HuH-7.5 (cell line): ENCODE results near the gene NXPE4.
"Not testable (repeated sequence)": the region's sequence is repeated elsewhere in the genome, so short reads cannot be mapped to it uniquely, and the experiment has no call there.

Experiments
- DNase-seq: peaks from one replicate; pipeline ENCODE4 v3.0.0; 2011; ENCODE audit warnings: low spot score

The NXPE4 gene

GRCh38 chr11:114610550-114610949 lies 15.0 kb upstream of the NXPE4 start:
- DNase-seq = no peak

GRCh38 chr11:114609429-114609828 lies 13.8 kb upstream of the NXPE4 start:
- DNase-seq = no peak

GRCh38 chr11:114608605-114609004 lies 13.0 kb upstream of the NXPE4 start:
- DNase-seq = not testable (repeated sequence)

- no peak for DNase-seq
These were observed 12.3 kb upstream of the NXPE4 start for GRCh38 chr11:114607753-114608459.

GRCh38 chr11:114606802-114607075 lies 11.2 kb upstream of the NXPE4 start:
- DNase-seq = not testable (repeated sequence)

GRCh38 chr11:114606003-114606801 lies 10.6 kb upstream of the NXPE4 start:
- no peak for DNase-seq

GRCh38 chr11:114605370-114605769 lies 9.8 kb upstream of the NXPE4 start:
- no peak for DNase-seq

- no peak for DNase-seq
These were observed 9.3 kb upstream of the NXPE4 start for GRCh38 chr11:114604886-114605285.

GRCh38 chr11:114604179-114604813 lies 8.7 kb upstream of the NXPE4 start:
- no peak for DNase-seq

GRCh38 chr11:114603151-114603550 lies 7.6 kb upstream of the NXPE4 start:
- DNase-seq = not testable (repeated sequence)

- DNase-seq = no peak
These were observed 2.9 kb upstream of the NXPE4 start for GRCh38 chr11:114598461-114598860.

GRCh38 chr11:114596175-114596919 lies 761 bp upstream of the NXPE4 start:
- no peak for DNase-seq

- no peak for DNase-seq
These were observed 883 bp downstream of the NXPE4 start for GRCh38 chr11:114594703-114595102.

- no peak for DNase-seq
These were observed 8.1 kb downstream of the NXPE4 start for GRCh38 chr11:114587398-114587953.

- no peak for DNase-seq
These were observed 8.8 kb downstream of the NXPE4 start for GRCh38 chr11:114586797-114587196.

- DNase-seq = no peak
These were observed 23.9 kb downstream of the NXPE4 start for GRCh38 chr11:114571712-114572111.

GRCh38 chr11:114569801-114570200 lies 25.8 kb downstream of the NXPE4 start:
- DNase-seq = no peak

- DNase-seq = no peak
These were observed 29.3 kb downstream of the NXPE4 start for GRCh38 chr11:114566276-114566675.

- DNase-seq = no peak
These were observed 30.8 kb downstream of the NXPE4 start for GRCh38 chr11:114564831-114565230.

GRCh38 chr11:114563077-114563476 lies 32.5 kb downstream of the NXPE4 start:
- no peak for DNase-seq

- no peak for DNase-seq
These were observed 33.2 kb downstream of the NXPE4 start for GRCh38 chr11:114562166-114562916.
